ENCODE results near the gene TRIM46.
"Not testable (repeated sequence)": the region's sequence is repeated elsewhere in the genome, so short reads cannot be mapped to it uniquely, and the experiment has no call there.

TRIM46 gene

GRCh38 chr1:155233502-155233901 lies 59.9 kb downstream of the TRIM46 start:
- not testable (repeated sequence) for H3K36me3 ChIP-seq (ENCODE audit: control insufficient read depth, insufficient read depth, low read length); DNase-seq (ENCODE audit: extremely low read depth, insufficient read length); H3K4me3 ChIP-seq (replicated peaks; ENCODE audit: low read depth, low read length); H3K27me3 ChIP-seq (replicated peaks; ENCODE audit: control insufficient read depth, insufficient read depth, low read length)
